BLaER1 treated with 17β-estradiol and CSF1 and Interleukin-3, amounts not matched to agents 10 nM and 100 nM (cell line): ENCODE results near the gene EIF4ENIF1.
"Not testable (repeated sequence)": the region's sequence is repeated elsewhere in the genome, so short reads cannot be mapped to it uniquely, and the experiment has no call there.

Experiments
- H3K27ac ChIP-seq, 11 experiments: shearing (Covaris generic); formaldehyde crosslinking; 2 replicates each; pipeline ENCODE4 v1.8.1; 2022
- H3K27me3 ChIP-seq, 11 experiments: shearing (Covaris generic); formaldehyde crosslinking; 2 replicates each; pipeline ENCODE4 v1.8.1; 2022
- H3K36me3 ChIP-seq, 11 experiments: shearing (Covaris generic); formaldehyde crosslinking; 2 replicates each; pipeline ENCODE4 v1.8.1; 2022
- H3K4me1 ChIP-seq, 10 experiments: shearing (Covaris generic); formaldehyde crosslinking; 2 replicates each; pipeline ENCODE4 v1.8.1; 2022
- H3K4me2 ChIP-seq, 11 experiments: shearing (Covaris generic); formaldehyde crosslinking; 2 replicates each; pipeline ENCODE4 v1.8.1; 2022
- H3K4me3 ChIP-seq, 10 experiments: shearing (Covaris generic); formaldehyde crosslinking; 2 replicates each; pipeline ENCODE4 v1.8.1; 2022
- H3K9ac ChIP-seq, 11 experiments: shearing (Covaris generic); formaldehyde crosslinking; 2 replicates each; pipeline ENCODE4 v1.8.1; 2022
- H3K9me3 ChIP-seq, 11 experiments: shearing (Covaris generic); formaldehyde crosslinking; replicated peaks in 1 of 11; 2 replicates each; pipeline ENCODE4 v1.8.1; 2022
- H4K20me1 ChIP-seq, 11 experiments: shearing (Covaris generic); formaldehyde crosslinking; 2 replicates each; pipeline ENCODE4 v1.8.1; 2022
- Cebpa-rat ChIP-seq, 11 experiments: shearing (Covaris generic); IDR thresholded peaks; 2 replicates each; pipeline ENCODE4 v1.8.1; 2022

The EIF4ENIF1 gene

DNA sequence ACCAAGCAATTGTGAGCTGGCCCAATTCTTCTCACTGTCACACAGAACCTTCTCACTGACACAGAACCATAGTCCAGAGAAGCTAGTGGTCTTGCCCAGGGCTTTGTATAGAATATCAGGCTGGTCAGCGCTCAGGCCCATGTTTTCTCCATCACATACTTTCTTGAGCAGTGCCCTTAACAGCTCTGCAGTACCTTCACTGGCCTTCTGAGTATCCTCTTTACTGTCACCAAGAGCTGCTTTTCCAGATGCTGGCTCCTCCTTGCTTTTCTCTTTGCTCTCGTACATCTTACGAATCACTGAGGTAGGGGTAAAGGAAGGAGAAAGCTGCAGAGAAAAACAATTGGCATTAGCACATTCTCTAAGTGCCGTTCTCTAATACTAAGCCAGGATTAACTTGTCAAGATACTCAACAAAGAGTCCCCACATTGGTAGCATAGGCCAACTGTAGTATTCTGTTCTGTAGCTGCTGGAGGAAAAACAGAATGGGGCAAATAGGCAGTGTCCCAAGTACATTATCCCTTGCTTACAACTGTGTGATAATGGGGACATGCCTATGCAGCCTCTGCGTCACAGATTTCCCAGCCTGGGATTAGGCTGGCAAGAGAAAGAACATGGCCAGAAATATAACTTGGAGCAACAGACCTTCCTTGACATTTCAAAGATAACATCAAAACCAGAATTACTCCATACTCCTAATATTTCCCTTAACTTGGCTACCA lies 46.7 kb downstream of the EIF4ENIF1 start:
- no peak for TF ChIP-seq Cebpa-rat (IDR thresholded peaks at IDR 0.05)
- no peak overlapping the region for H3K27ac ChIP-seq
- H4K20me1 ChIP-seq = peaks cover 0 to 42% (median 21%) of the 10 kb centered on the region in 11 experiments; a peak in 14 of 22 replicates

GRCh38 chr22:31441652-31442051 lies 48.0 kb downstream of the EIF4ENIF1 start:
- TF ChIP-seq Cebpa-rat (IDR thresholded peaks at IDR 0.05) = no peak
- Histone ChIP-seq H4K20me1 (peaks cover 0 to 52% (median 25%) of the 10 kb centered on the region in 11 experiments; a peak in 15 of 22 replicates), H3K4me2 (no peak overlapping the region), H3K9ac (no peak overlapping the region), H3K9me3 (no peaks in the 10 kb centered on the region), H3K27ac (no peak overlapping the region), H3K27me3 (no peaks in the 10 kb centered on the region), H3K36me3 (peaks cover 95 to 100% (median 99%) of the 10 kb centered on the region in 11 experiments), H3K4me3 (no peak overlapping the region), H3K4me1 (peaks cover 0 to 5% (median 0%) of the 10 kb centered on the region in 10 experiments; a peak in 5 of 20 replicates)

More for the DNA sequence above, 46.7 kb downstream of the EIF4ENIF1 start:
- Histone ChIP-seq H3K36me3 (peaks cover 98 to 100% (median 100%) of the 10 kb centered on the region in 11 experiments), H3K4me2 (no peak overlapping the region), H3K4me1 (no peaks in the 10 kb centered on the region), H3K9me3 (no peaks in the 10 kb centered on the region), H3K9ac (no peak overlapping the region), H3K27me3 (no peaks in the 10 kb centered on the region), H3K4me3 (no peak overlapping the region)

DNA sequence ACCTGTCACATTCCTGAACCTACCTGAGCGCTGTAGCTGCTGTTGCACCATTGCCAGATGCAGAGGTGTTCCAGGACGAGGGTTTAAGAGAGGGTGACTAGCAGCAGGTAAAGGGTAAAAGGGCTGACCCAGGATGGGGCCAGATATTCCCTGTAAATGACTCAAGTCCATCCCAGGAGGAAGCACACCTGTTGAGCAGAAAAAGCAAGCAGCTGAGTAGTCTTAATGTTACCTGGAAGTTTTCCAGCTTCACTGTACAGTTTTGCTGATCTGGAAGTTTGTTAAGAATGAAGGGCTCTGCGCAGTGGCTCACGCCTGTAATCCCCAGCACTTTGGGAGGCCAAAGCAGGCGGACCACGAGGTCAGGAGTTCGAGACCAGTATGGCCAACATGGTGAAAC lies 49.0 kb downstream of the EIF4ENIF1 start:
- peaks cover 0 to 62% (median 34%) of the 10 kb centered on the region in 11 experiments; a peak in 15 of 22 replicates for H4K20me1 ChIP-seq
- TF ChIP-seq Cebpa-rat (IDR thresholded peaks at IDR 0.05) = no peak
- H3K4me2 ChIP-seq = no peak overlapping the region
- no peak overlapping the region for H3K27ac ChIP-seq
- H3K9me3 ChIP-seq = no peaks in the 10 kb centered on the region
- no peak overlapping the region for H3K4me3 ChIP-seq
- H3K4me1 ChIP-seq = peaks cover 0 to 15% (median 0%) of the 10 kb centered on the region in 10 experiments; a peak in 5 of 20 replicates
- H3K36me3 ChIP-seq = peaks cover 95 to 100% (median 99%) of the 10 kb centered on the region in 11 experiments
- no peak overlapping the region for H3K9ac ChIP-seq
- H3K27me3 ChIP-seq = no peaks in the 10 kb centered on the region

DNA sequence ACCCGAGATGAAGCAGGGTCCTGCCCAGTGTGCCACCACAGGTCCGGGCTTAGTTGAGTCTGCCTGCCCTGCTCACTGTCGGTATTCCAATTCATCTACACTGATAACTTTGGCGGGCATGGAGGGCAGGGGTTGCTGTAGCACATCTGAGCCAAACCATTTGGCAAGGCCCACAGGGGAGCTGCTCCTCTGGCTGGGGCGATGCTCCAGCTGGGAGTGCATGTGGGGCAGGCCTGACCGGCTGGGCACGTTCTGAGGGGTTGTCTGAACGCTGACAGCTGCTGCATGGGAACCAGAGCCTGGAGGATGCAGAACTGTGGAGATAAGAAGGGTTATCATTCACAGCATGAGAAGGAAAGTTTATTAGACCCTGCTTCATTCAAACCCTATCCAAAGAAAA lies 49.8 kb downstream of the EIF4ENIF1 start:
- Histone ChIP-seq H3K4me2 (no peak overlapping the region), H3K36me3 (peaks cover 95 to 100% (median 99%) of the 10 kb centered on the region in 11 experiments), H4K20me1 (peaks cover 0 to 70% (median 41%) of the 10 kb centered on the region in 11 experiments; a peak in 15 of 22 replicates), H3K4me3 (no peak overlapping the region), H3K4me1 (peaks cover 0 to 15% (median 0%) of the 10 kb centered on the region in 10 experiments; a peak in 5 of 20 replicates), H3K9ac (no peak overlapping the region), H3K27ac (no peak overlapping the region), H3K9me3 (no peaks in the 10 kb centered on the region), H3K27me3 (no peaks in the 10 kb centered on the region)
- TF ChIP-seq Cebpa-rat (IDR thresholded peaks at IDR 0.05) = no peak

DNA sequence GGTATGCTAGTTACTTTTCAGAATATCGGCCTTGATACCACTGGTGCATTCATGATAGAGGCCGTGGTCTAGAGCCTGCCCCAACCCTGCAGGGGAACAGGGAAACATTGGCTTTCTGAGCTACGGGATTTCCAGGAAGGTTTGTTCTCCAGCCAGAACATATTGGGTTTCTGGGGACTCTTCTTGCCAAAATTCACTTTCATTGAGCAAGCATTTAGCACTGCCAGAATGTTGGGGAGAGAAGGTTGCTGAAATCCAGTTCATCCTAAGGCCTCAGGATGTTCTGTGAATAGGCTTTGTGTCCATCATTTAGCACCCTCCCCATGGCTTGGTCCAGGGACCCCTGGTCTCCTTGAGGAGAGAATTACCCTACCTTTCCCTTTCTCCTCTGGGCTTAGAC lies 53.5 kb downstream of the EIF4ENIF1 start:
- peaks cover 95 to 100% (median 99%) of the 10 kb centered on the region in 11 experiments for H3K36me3 ChIP-seq
- no peak overlapping the region for H3K27ac ChIP-seq
- no peaks in the 10 kb centered on the region for H3K27me3 ChIP-seq
- no peak overlapping the region for H3K4me3 ChIP-seq
- H4K20me1 ChIP-seq = peaks cover 0 to 94% (median 48%) of the 10 kb centered on the region in 11 experiments; a peak in 17 of 22 replicates
- H3K9me3 ChIP-seq = no peaks in the 10 kb centered on the region
- peak overlapping the region in 2 of 11 experiments; percentile 13 to 28; a peak in 2 of 22 replicates for H3K4me2 ChIP-seq
- H3K4me1 ChIP-seq = peaks cover 0 to 15% (median 0%) of the 10 kb centered on the region in 10 experiments; a peak in 5 of 20 replicates
- TF ChIP-seq Cebpa-rat (IDR thresholded peaks at IDR 0.05) = no peak
- H3K9ac ChIP-seq = no peak overlapping the region

DNA sequence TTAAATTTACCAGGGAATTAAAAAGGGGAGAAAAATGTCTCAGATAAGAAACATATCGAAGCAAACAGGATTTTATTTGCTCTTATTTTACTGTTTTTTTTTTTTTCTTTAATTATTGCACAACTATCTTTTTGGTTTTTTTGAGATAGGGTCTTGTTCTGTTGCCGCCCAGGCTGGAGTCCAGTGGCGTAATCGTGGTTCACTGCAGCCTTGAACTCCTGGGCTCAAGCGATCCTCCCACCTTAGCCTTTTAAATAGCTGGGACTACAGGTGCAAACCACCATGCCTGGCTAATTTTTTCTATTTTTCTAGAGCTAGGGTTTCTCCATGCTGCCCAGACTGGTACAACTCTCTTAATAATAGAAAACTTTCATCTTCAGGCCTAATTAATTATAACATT lies 57.7 kb downstream of the EIF4ENIF1 start:
- no peak overlapping the region for H3K27ac ChIP-seq
- H3K4me3 ChIP-seq = no peak overlapping the region
- peaks cover 0 to 13% (median 0%) of the 10 kb centered on the region in 10 experiments; a peak in 5 of 20 replicates for H3K4me1 ChIP-seq
- no peak overlapping the region for H3K9ac ChIP-seq
- no peak overlapping the region for H3K4me2 ChIP-seq
- peaks cover 97 to 100% (median 100%) of the 10 kb centered on the region in 11 experiments for H3K36me3 ChIP-seq
- TF ChIP-seq Cebpa-rat (IDR thresholded peaks at IDR 0.05) = peak in 1 of 11 experiments; percentile 38; a peak in 2 of 22 replicates
- peaks cover 7 to 95% (median 53%) of the 10 kb centered on the region in 11 experiments; a peak in 19 of 22 replicates for H4K20me1 ChIP-seq
- H3K9me3 ChIP-seq = no peaks in the 10 kb centered on the region
- H3K27me3 ChIP-seq = no peaks in the 10 kb centered on the region

GRCh38 chr22:31425331-31426050 lies 64.2 kb downstream of the EIF4ENIF1 start:
- Histone ChIP-seq H3K9me3 (no peaks in the 10 kb centered on the region), H3K36me3 (peaks cover 100% of the 10 kb centered on the region in 11 experiments), H3K4me2 (no peak overlapping the region), H3K27me3 (no peaks in the 10 kb centered on the region), H3K4me3 (no peak overlapping the region), H4K20me1 (peaks cover 7 to 81% (median 38%) of the 10 kb centered on the region in 11 experiments), H3K27ac (no peak overlapping the region), H3K9ac (no peak overlapping the region), H3K4me1 (no peaks in the 10 kb centered on the region)
- no peak for TF ChIP-seq Cebpa-rat (IDR thresholded peaks at IDR 0.05)

GRCh38 chr22:31402350-31402749 lies 87.3 kb downstream of the EIF4ENIF1 start:
- H3K9ac ChIP-seq = peak overlapping the region in 1 of 11 experiments; percentile 38; a peak in 1 of 22 replicates
- H3K9me3 ChIP-seq, H3K4me2 ChIP-seq, H3K4me3 ChIP-seq, H3K27ac ChIP-seq, H3K27me3 ChIP-seq: not testable (repeated sequence)
- H3K36me3 ChIP-seq = peaks cover 64 to 70% (median 68%) of the 10 kb centered on the region in 11 experiments
- H4K20me1 ChIP-seq = peaks cover 12 to 74% (median 58%) of the 10 kb centered on the region in 11 experiments; a peak in 19 of 22 replicates
- H3K4me1 ChIP-seq = peaks cover 22 to 31% (median 25%) of the 10 kb centered on the region in 10 experiments

DNA sequence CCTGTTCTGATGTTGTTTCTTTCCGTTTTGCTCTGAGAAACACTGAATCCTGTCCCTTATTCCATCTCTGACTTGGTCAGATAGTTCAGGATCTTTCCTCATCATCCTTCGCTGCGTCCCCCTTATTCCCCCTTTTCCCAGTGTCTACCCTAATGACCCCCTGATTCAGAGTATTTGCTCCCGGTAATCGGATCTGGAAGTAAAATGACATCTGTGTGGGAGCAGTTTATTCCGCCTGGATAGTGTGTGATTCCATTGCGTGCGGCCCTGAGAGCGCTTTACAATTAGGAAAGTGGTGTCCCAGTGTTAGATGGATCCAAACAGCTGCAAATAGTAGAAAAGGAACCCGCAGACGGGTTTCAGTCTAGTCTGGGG lies 89.6 kb downstream of the EIF4ENIF1 start:
- peak overlapping the region; percentile 91 to 98 (median 96) for H3K9ac ChIP-seq
- peak overlapping the region; percentile 86 to 95 (median 92) for H3K27ac ChIP-seq
- peaks cover 41 to 47% (median 44%) of the 10 kb centered on the region in 11 experiments for H3K36me3 ChIP-seq
- H3K4me1 ChIP-seq = peaks cover 22 to 31% (median 25%) of the 10 kb centered on the region in 10 experiments
- H3K4me3 ChIP-seq = peak overlapping the region; percentile 78 to 92 (median 90)
- H4K20me1 ChIP-seq = peaks cover 0 to 51% (median 38%) of the 10 kb centered on the region in 11 experiments; a peak in 16 of 22 replicates
- no peak for TF ChIP-seq Cebpa-rat (IDR thresholded peaks at IDR 0.05)
- H3K27me3 ChIP-seq = no peaks in the 10 kb centered on the region
- H3K9me3 ChIP-seq = no peaks in the 10 kb centered on the region
- peak overlapping the region; percentile 87 to 98 (median 96) for H3K4me2 ChIP-seq
